Measurements from ENCODE around the gene CX3CR1.

CX3CR1 gene

GRCh38 chr3:39292961-39293360 lies 13.1 kb upstream of the CX3CR1 start:
- in situ Hi-C loops (cut with MboI; ENCODE audit: low sequenced_read_pairs), result loop anchor here (25.0 kb wide), 1 partner anchor 206 kb away; no protein-coding TSS in a partner anchor

GRCh38 chr3:39291903-39292329 lies 12.1 kb upstream of the CX3CR1 start:
- in situ Hi-C loops (cut with MboI; ENCODE audit: low sequenced_read_pairs), result loop anchor here (25.0 kb wide), 1 partner anchor 205 kb away; no protein-coding TSS in a partner anchor

- in situ Hi-C loops (cut with MboI; ENCODE audit: low sequenced_read_pairs), result loop anchor here (25.0 kb wide), 1 partner anchor 203 kb away; no protein-coding TSS in a partner anchor
These were observed 10.4 kb upstream of the CX3CR1 start for GRCh38 chr3:39290255-39290654.

- in situ Hi-C loops (cut with MboI; ENCODE audit: low sequenced_read_pairs), result loop anchor here (10.0 to 25.0 kb wide), 2 partner anchors 94 to 202 kb away; partner anchors contain the start of gene XIRP1
These were observed 9.3 kb upstream of the CX3CR1 start for GRCh38 chr3:39289107-39289506.

- in situ Hi-C loops (cut with MboI; ENCODE audit: low sequenced_read_pairs), result loop anchor here (10.0 to 25.0 kb wide), 2 partner anchors 94 to 201 kb away; partner anchors contain the start of gene XIRP1
These were observed 8.5 kb upstream of the CX3CR1 start for GRCh38 chr3:39288300-39288808.

GRCh38 chr3:39287216-39288164 lies 7.7 kb upstream of the CX3CR1 start:
- in situ Hi-C loops (cut with MboI; ENCODE audit: low sequenced_read_pairs), result loop anchor here (10.0 to 25.0 kb wide), 2 partner anchors 93 to 200 kb away; partner anchors contain the start of gene XIRP1

GRCh38 chr3:39286771-39287170 lies 6.9 kb upstream of the CX3CR1 start:
- in situ Hi-C loops (cut with MboI; ENCODE audit: low sequenced_read_pairs), result loop anchor here (10.0 to 25.0 kb wide), 2 partner anchors 92 to 199 kb away; partner anchors contain the start of gene XIRP1

- in situ Hi-C loops (cut with MboI; ENCODE audit: low sequenced_read_pairs), result loop anchor here (10.0 to 25.0 kb wide), 2 partner anchors 91 to 198 kb away; partner anchors contain the start of gene XIRP1
These were observed 5.5 kb upstream of the CX3CR1 start for GRCh38 chr3:39285332-39285731.

- in situ Hi-C loops (cut with MboI; ENCODE audit: low sequenced_read_pairs), result loop anchor here (10.0 to 25.0 kb wide), 2 partner anchors 90 to 197 kb away; partner anchors contain the start of gene XIRP1
These were observed 4.6 kb upstream of the CX3CR1 start for GRCh38 chr3:39284457-39284881.

GRCh38 chr3:39282057-39282456 lies 2.2 kb upstream of the CX3CR1 start:
- in situ Hi-C loops (cut with MboI; ENCODE audit: low sequenced_read_pairs), result loop anchor here (10.0 to 25.0 kb wide), 2 partner anchors 87 to 195 kb away; partner anchors contain the start of gene XIRP1

- in situ Hi-C loops (cut with MboI; ENCODE audit: low sequenced_read_pairs), result loop anchor here (10.0 to 25.0 kb wide), 2 partner anchors 87 to 194 kb away; partner anchors contain the start of gene XIRP1
These were observed 1.7 kb upstream of the CX3CR1 start for GRCh38 chr3:39281533-39281932.

GRCh38 chr3:39280571-39280970 lies 735 bp upstream of the CX3CR1 start:
- in situ Hi-C loops (cut with MboI; ENCODE audit: low sequenced_read_pairs), result loop anchor here (10.0 to 25.0 kb wide), 2 partner anchors 86 to 193 kb away; partner anchors contain the start of gene XIRP1

GRCh38 chr3:39278616-39278935 lies 1.3 kb downstream of the CX3CR1 start:
- in situ Hi-C loops (cut with MboI; ENCODE audit: low sequenced_read_pairs), result loop anchor here (25.0 kb wide), 1 partner anchor 191 kb away; no protein-coding TSS in a partner anchor

GRCh38 chr3:39277893-39278615 lies 1.8 kb downstream of the CX3CR1 start:
- in situ Hi-C loops (cut with MboI; ENCODE audit: low sequenced_read_pairs), result loop anchor here (25.0 kb wide), 1 partner anchor 191 kb away; no protein-coding TSS in a partner anchor

- in situ Hi-C loops (cut with MboI; ENCODE audit: low sequenced_read_pairs), result loop anchor here (25.0 kb wide), 1 partner anchor 189 kb away; no protein-coding TSS in a partner anchor
These were observed 3.1 kb downstream of the CX3CR1 start for GRCh38 chr3:39276746-39277145.

- in situ Hi-C loops (cut with MboI; ENCODE audit: low sequenced_read_pairs), result loop anchor here (25.0 kb wide), 1 partner anchor 189 kb away; no protein-coding TSS in a partner anchor
These were observed 3.8 kb downstream of the CX3CR1 start for GRCh38 chr3:39275963-39276593.

GRCh38 chr3:39275052-39275451 lies 4.8 kb downstream of the CX3CR1 start:
- in situ Hi-C loops (cut with MboI; ENCODE audit: low sequenced_read_pairs), result loop anchor here (25.0 kb wide), 1 partner anchor 188 kb away; no protein-coding TSS in a partner anchor

GRCh38 chr3:39273119-39273518 lies 6.7 kb downstream of the CX3CR1 start:
- in situ Hi-C loops (cut with MboI; ENCODE audit: low sequenced_read_pairs), result no loop called here

GRCh38 chr3:39272191-39272590 lies 7.6 kb downstream of the CX3CR1 start:
- in situ Hi-C loops (cut with MboI; ENCODE audit: low sequenced_read_pairs), result no loop called here
